DND-41 (cell line): ENCODE results near the gene KRT72.

Experiments
- CTCF ChIP-seq: IDR thresholded peaks from 2 replicates; pipeline ENCODE4 v1.5.1; 2012; ENCODE audit warnings: borderline replicate concordance, low read length, moderate library complexity, mild to moderate bottlenecking; ENCODE audit not compliant: poor library complexity, severe bottlenecking; ENCODE audit errors: extremely low read depth
- EZH2 ChIP-seq: IDR thresholded peaks from 3 replicates; pipeline ENCODE4 v1.6.1; 2012; ENCODE audit warnings: borderline replicate concordance, low read depth, mild to moderate bottlenecking, moderate library complexity, low read length, inconsistent platforms; ENCODE audit not compliant: severe bottlenecking

GRCh38 chr12:52615208-52615868, 14.1 kb upstream of the KRT72 start:
- TF ChIP-seq CTCF (no peak), EZH2 (no peak)
